Neural crest cell (in vitro differentiated cells): ENCODE measurements around the gene UACA. TPM values are rescaled to one million over a fixed set of nuclear protein-coding genes. Genes with fewer than 3 reads are reported as not detected.

Experiments used
- DNase-seq: peaks from one replicate; pipeline ENCODE4 v3.0.0; 2021; ENCODE audit warnings: low read depth, mixed read lengths, low spot score
- H3K27ac Mint-ChIP-seq: one replicate; pipeline ENCODE4 v1.8.0; 2021; ENCODE audit warnings: mild to moderate bottlenecking, mixed read lengths; ENCODE audit not compliant: unreplicated experiment
- H3K27me3 Mint-ChIP-seq: 2 replicates; pipeline ENCODE4 v1.8.0; 2021; ENCODE audit warnings: low read depth, mild to moderate bottlenecking, mixed read lengths
- H3K36me3 Mint-ChIP-seq: 2 replicates; pipeline ENCODE4 v1.8.0; 2021; ENCODE audit warnings: low read depth, mild to moderate bottlenecking, mixed read lengths
- H3K4me1 Mint-ChIP-seq: 2 replicates; pipeline ENCODE4 v1.8.0; 2021; ENCODE audit warnings: mixed read lengths
- H3K4me3 Mint-ChIP-seq: one replicate; pipeline ENCODE4 v1.8.0; 2021; ENCODE audit warnings: mild to moderate bottlenecking, mixed read lengths
- H3K9me3 Mint-ChIP-seq: 2 replicates; pipeline ENCODE4 v1.8.0; 2021; ENCODE audit warnings: mixed read lengths
- CTCF ChIP-seq: fragments of 200-600 bp; sonication (generic); conservative IDR thresholded peaks from 2 replicates; pipeline ENCODE4 v1.5.0; 2021; ENCODE audit warnings: antibody characterized with exemption, mild to moderate bottlenecking
- total RNA-seq: library from RNA; stranded (reverse); gene quantifications from 2 replicates; pipeline ENCODE4 v1.2.1, GENCODE V29; 2021

Gene UACA
- total RNA-seq, 1 donor from 2014 or later: 36.8 TPM

GRCh38 chr15:70615435-70616310, 147.7 kb downstream of the UACA start:
- no peaks in the 10 kb centered on the region for H3K36me3 Mint-ChIP-seq
- TF ChIP-seq CTCF: no peak
- H3K27ac Mint-ChIP-seq: no peak overlapping the region
- peaks cover 2% of the 10 kb centered on the region for H3K9me3 Mint-ChIP-seq
- H3K4me1 Mint-ChIP-seq: no peaks in the 10 kb centered on the region
- H3K4me3 Mint-ChIP-seq: no peak overlapping the region
- no peak for DNase-seq
- H3K27me3 Mint-ChIP-seq: no peaks in the 10 kb centered on the region

GRCh38 chr15:70614221-70614620, 149.1 kb downstream of the UACA start:
- no peaks in the 10 kb centered on the region for H3K9me3 Mint-ChIP-seq
- H3K4me1 Mint-ChIP-seq: no peaks in the 10 kb centered on the region
- no peak overlapping the region for H3K27ac Mint-ChIP-seq
- H3K4me3 Mint-ChIP-seq: no peak overlapping the region
- no peak for TF ChIP-seq CTCF
- H3K36me3 Mint-ChIP-seq: no peaks in the 10 kb centered on the region
- no peak for DNase-seq
- no peaks in the 10 kb centered on the region for H3K27me3 Mint-ChIP-seq

DNA sequence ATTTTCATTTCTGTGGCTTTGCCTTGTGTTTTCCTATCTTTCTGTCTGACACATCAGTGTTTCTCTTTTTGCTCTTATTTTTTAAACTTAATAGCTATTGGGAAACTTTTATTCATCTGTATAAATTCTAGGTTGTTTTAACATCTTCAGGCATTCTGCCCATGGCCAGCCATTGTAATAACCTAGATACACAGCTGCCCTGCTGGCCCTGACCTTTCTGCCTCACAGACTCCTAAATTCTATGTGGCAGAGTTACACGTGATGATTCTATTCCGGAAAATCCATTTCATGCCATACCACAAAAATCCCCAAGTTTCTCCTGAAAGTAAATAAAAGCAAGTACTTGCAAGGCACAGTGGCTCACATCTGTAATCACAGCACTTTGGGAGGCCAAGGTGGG, 150.1 kb downstream of the UACA start:
- H3K27me3 Mint-ChIP-seq: no peaks in the 10 kb centered on the region
- H3K4me3 Mint-ChIP-seq: no peak overlapping the region
- no peaks in the 10 kb centered on the region for H3K36me3 Mint-ChIP-seq
- no peak overlapping the region for H3K27ac Mint-ChIP-seq
- peaks cover 3% of the 10 kb centered on the region for H3K4me1 Mint-ChIP-seq
- no peak for TF ChIP-seq CTCF
- no peaks in the 10 kb centered on the region for H3K9me3 Mint-ChIP-seq
- DNase-seq: no peak

- Mint-ChIP-seq H3K4me1 (peaks cover 12% of the 10 kb centered on the region), H3K27me3 (no peaks in the 10 kb centered on the region), H3K27ac (no peak overlapping the region), H3K9me3 (no peaks in the 10 kb centered on the region), H3K4me3 (no peak overlapping the region), H3K36me3 (no peaks in the 10 kb centered on the region)
- TF ChIP-seq CTCF: no peak
- no peak for DNase-seq
Observed at GRCh38 chr15:70611286-70611685, 152.1 kb downstream of the UACA start.

DNA sequence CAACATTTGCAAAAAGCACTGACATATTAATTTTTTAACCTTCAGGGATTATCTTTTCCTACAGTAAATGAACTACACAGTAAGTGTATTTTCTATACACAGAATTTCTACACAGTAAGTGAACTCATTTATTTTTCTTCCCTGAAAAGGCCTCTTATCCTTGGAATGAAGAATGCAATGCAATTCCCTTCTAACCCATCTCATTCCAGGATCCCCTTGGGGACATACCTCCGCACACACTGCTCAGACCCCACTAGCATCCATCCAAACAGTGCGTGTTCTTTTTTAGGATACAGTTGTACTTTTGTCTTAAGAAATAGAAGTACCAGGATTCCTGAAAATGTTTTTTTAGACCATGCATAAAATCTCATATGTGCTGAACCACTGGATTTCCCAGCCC, 152.8 kb downstream of the UACA start:
- Mint-ChIP-seq H3K27ac (no peak overlapping the region), H3K4me1 (peaks cover 16% of the 10 kb centered on the region), H3K27me3 (no peaks in the 10 kb centered on the region), H3K9me3 (no peaks in the 10 kb centered on the region), H3K4me3 (no peak overlapping the region), H3K36me3 (no peaks in the 10 kb centered on the region)
- DNase-seq: no peak
- no peak for TF ChIP-seq CTCF
